GF-D8 (cell line): Measurements from ENCODE around the gene CRAT.
A peak's percentile ranks its signal among the peaks of the same experiment; 100 is the strongest.

Source experiments
- DNase-seq: peaks from one replicate; lab custom pipeline; 2025; lab: John Stamatoyannopoulos, UW

CRAT gene

GRCh38 chr9:129110740-129111527 is at the start of gene CRAT, which contains the start of gene PTPA:
Gene CRAT, minus strand, starts transcription at chr9:129110793. Its CDS starts 284 bp downstream, at chr9:129110509.
Gene PTPA, plus strand, starts transcription at chr9:129111415. Its CDS starts 186 bp downstream, at chr9:129111601.
- peak; percentile 82 for DNase-seq

GRCh38 chr9:129156163-129156562 is 45.6 kb upstream of the CRAT start:
- no peak for DNase-seq

- DNase-seq: no peak
These were observed 44.4 kb upstream of the CRAT start for GRCh38 chr9:129154866-129155477.

GRCh38 chr9:129151469-129151868 is 40.9 kb upstream of the CRAT start:
- no peak for DNase-seq

GRCh38 chr9:129150672-129151211 is 40.1 kb upstream of the CRAT start:
- no peak for DNase-seq

GRCh38 chr9:129150122-129150521 is 39.5 kb upstream of the CRAT start:
- DNase-seq: no peak

GRCh38 chr9:129149442-129149841 is 38.8 kb upstream of the CRAT start:
- DNase-seq: no peak

GRCh38 chr9:129148463-129149204 is 38.0 kb upstream of the CRAT start:
- DNase-seq: no peak

- no peak for DNase-seq
These were observed 35.9 kb upstream of the CRAT start for GRCh38 chr9:129146441-129146941.

GRCh38 chr9:129145841-129146292 is 35.3 kb upstream of the CRAT start:
- no peak for DNase-seq

GRCh38 chr9:129145316-129145715 is 34.7 kb upstream of the CRAT start:
- no peak for DNase-seq

- DNase-seq: no peak
These were observed 32.7 kb upstream of the CRAT start for GRCh38 chr9:129143031-129143927.

GRCh38 chr9:129142138-129142935 is 31.7 kb upstream of the CRAT start:
- no peak for DNase-seq

GRCh38 chr9:129141066-129142041 is 30.8 kb upstream of the CRAT start:
- peak; percentile 72 for DNase-seq

GRCh38 chr9:129140397-129141065 is 29.9 kb upstream of the CRAT start:
- peak; percentile 21 for DNase-seq

GRCh38 chr9:129139993-129140396 is 29.4 kb upstream of the CRAT start:
- peak; percentile 90 for DNase-seq

GRCh38 chr9:129139233-129139992 is 28.8 kb upstream of the CRAT start:
- peak; percentile 73 for DNase-seq
